ENCODE results near the gene COL16A1. TPM values are rescaled to one million over a fixed set of nuclear protein-coding genes. Genes with fewer than 3 reads are reported as not detected.

The COL16A1 gene
- polyA plus RNA-seq, 1 of the 3 experiments (the other 2 are of a cell fraction): 10.4 TPM

DNA sequence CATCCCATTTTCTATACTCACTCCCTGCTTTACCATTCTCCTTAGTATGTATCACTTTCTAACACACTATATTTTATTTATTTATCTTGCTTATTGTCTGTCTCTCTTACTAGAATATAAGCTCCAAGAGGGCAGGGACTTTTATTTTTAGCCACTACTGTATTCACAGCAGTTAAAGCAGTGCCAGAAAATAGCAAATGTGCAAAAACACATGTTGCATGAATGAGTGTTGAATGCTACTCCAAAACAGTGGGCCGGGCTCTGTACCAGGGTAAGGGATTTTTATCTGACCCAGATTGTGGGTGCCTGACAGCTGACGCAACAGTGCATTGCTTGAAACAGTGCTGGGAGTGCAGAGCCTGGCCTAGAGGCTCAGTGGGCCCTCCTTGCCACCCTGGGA is 24.7 kb downstream of the COL16A1 start:
- ChIA-PET CTCF (interaction anchor here (0.8 to 2.1 kb wide), 8 partner anchors 13 to 66 kb away, joined by 3 to 8 read pairs (median 3); no protein-coding TSS in a partner anchor), POLR2A (interaction anchor here (1.4 kb wide), 1 partner anchor 110 kb away, joined by 4 read pairs; no protein-coding TSS in a partner anchor)
- H3K9me3 ChIP-seq: no peaks in the 10 kb centered on the region
- H2AFZ ChIP-seq (ENCODE audit: low read depth): no peak overlapping the region
- DNase-seq: no peak
- no peak overlapping the region for H3K4me3 ChIP-seq (ENCODE audit: low read depth in 2 of 2, low read length in 1 of 2)
- H3K4me1 ChIP-seq (ENCODE audit: control insufficient read depth in 1 of 2, insufficient read depth in 2 of 2, low read depth in 1 of 2, low read length in 1 of 2): peaks cover 0 to 8% of the 10 kb centered on the region in 2 experiments; a peak in 1 of 4 replicates
- H3K27ac ChIP-seq (ENCODE audit: low read depth in 2 of 2, low read length in 1 of 2): no peak overlapping the region
- 42% methylated on average over 2 of the region's 2 CpGs for WGBS (ENCODE audit: low lambda C conversion rate)
- no peak overlapping the region for H3K4me2 ChIP-seq
- no peaks in the 10 kb centered on the region for H3K9me2 ChIP-seq
- peaks cover 0 to 3% of the 10 kb centered on the region in 2 experiments for H3K36me3 ChIP-seq (replicated peaks in 1 of 2; ENCODE audit: control insufficient read depth in 1 of 2, insufficient read depth in 2 of 2, low read length in 1 of 2)
- no peaks in the 10 kb centered on the region for H3K27me3 ChIP-seq (ENCODE audit: insufficient read depth)
- H3F3A ChIP-seq (replicated peaks; ENCODE audit: insufficient read depth): no peaks in the 10 kb centered on the region
- H3K9ac ChIP-seq: no peak overlapping the region
- H4K20me1 ChIP-seq (ENCODE audit: insufficient read depth): no peaks in the 10 kb centered on the region
- TF ChIP-seq RCOR1 (IDR thresholded peaks at IDR 0.05; ENCODE audit: low read length) (no peak), JUND (IDR thresholded peaks at IDR 0.05) (no peak), GABPA (IDR thresholded peaks at IDR 0.05; ENCODE audit: low read depth) (no peak), NFIC (IDR thresholded peaks at IDR 0.05; ENCODE audit: borderline replicate concordance) (no peak), FOXJ3 (CRISPR knock-in tag; IDR thresholded peaks at IDR 0.05) (no peak), RXRA (IDR thresholded peaks at IDR 0.05; ENCODE audit: borderline replicate concordance, low read depth) (no peak)
- TF ChIP-seq, protein P1, sequence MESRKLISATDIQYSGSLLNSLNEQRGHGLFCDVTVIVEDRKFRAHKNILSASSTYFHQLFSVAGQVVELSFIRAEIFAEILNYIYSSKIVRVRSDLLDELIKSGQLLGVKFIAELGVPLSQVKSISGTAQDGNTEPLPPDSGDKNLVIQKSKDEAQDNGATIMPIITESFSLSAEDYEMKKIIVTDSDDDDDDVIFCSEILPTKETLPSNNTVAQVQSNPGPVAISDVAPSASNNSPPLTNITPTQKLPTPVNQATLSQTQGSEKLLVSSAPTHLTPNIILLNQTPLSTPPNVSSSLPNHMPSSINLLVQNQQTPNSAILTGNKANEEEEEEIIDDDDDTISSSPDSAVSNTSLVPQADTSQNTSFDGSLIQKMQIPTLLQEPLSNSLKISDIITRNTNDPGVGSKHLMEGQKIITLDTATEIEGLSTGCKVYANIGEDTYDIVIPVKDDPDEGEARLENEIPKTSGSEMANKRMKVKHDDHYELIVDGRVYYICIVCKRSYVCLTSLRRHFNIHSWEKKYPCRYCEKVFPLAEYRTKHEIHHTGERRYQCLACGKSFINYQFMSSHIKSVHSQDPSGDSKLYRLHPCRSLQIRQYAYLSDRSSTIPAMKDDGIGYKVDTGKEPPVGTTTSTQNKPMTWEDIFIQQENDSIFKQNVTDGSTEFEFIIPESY (IDR thresholded peaks at IDR 0.05; ENCODE audit: borderline replicate concordance, low read depth): no peak
- TF ChIP-seq, protein P2, sequence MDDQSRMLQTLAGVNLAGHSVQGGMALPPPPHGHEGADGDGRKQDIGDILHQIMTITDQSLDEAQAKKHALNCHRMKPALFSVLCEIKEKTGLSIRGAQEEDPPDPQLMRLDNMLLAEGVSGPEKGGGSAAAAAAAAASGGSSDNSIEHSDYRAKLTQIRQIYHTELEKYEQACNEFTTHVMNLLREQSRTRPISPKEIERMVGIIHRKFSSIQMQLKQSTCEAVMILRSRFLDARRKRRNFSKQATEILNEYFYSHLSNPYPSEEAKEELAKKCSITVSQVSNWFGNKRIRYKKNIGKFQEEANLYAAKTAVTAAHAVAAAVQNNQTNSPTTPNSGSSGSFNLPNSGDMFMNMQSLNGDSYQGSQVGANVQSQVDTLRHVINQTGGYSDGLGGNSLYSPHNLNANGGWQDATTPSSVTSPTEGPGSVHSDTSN (IDR thresholded peaks at IDR 0.05): no peak
- TF ChIP-seq, protein P3, sequence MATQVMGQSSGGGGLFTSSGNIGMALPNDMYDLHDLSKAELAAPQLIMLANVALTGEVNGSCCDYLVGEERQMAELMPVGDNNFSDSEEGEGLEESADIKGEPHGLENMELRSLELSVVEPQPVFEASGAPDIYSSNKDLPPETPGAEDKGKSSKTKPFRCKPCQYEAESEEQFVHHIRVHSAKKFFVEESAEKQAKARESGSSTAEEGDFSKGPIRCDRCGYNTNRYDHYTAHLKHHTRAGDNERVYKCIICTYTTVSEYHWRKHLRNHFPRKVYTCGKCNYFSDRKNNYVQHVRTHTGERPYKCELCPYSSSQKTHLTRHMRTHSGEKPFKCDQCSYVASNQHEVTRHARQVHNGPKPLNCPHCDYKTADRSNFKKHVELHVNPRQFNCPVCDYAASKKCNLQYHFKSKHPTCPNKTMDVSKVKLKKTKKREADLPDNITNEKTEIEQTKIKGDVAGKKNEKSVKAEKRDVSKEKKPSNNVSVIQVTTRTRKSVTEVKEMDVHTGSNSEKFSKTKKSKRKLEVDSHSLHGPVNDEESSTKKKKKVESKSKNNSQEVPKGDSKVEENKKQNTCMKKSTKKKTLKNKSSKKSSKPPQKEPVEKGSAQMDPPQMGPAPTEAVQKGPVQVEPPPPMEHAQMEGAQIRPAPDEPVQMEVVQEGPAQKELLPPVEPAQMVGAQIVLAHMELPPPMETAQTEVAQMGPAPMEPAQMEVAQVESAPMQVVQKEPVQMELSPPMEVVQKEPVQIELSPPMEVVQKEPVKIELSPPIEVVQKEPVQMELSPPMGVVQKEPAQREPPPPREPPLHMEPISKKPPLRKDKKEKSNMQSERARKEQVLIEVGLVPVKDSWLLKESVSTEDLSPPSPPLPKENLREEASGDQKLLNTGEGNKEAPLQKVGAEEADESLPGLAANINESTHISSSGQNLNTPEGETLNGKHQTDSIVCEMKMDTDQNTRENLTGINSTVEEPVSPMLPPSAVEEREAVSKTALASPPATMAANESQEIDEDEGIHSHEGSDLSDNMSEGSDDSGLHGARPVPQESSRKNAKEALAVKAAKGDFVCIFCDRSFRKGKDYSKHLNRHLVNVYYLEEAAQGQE (IDR thresholded peaks at IDR 0.05; ENCODE audit: low read depth, low read length): no peak
- TF ChIP-seq, protein P4, sequence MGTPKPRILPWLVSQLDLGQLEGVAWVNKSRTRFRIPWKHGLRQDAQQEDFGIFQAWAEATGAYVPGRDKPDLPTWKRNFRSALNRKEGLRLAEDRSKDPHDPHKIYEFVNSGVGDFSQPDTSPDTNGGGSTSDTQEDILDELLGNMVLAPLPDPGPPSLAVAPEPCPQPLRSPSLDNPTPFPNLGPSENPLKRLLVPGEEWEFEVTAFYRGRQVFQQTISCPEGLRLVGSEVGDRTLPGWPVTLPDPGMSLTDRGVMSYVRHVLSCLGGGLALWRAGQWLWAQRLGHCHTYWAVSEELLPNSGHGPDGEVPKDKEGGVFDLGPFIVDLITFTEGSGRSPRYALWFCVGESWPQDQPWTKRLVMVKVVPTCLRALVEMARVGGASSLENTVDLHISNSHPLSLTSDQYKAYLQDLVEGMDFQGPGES (IDR thresholded peaks at IDR 0.05; ENCODE audit: low read depth, low read length): no peak
- H3K79me2 ChIP-seq (ENCODE audit: insufficient read depth): no peaks in the 10 kb centered on the region

Data from SK-N-SH (cell line).